22Rv1 (cell line): ENCODE data around the gene CYP27A1.

ENCODE experiments used
- ZFX ChIP-seq: fragments of 450-650 bp; IDR thresholded peaks from 2 replicates; pipeline ENCODE4 v1.6.1; 2017; ENCODE audit warnings: antibody characterized with exemption, borderline replicate concordance
- TF ChIP-seq, protein P1 (sequence below): fragments of 450-650 bp; IDR thresholded peaks from 2 replicates; pipeline ENCODE4 v1.5.1; 2017; ENCODE audit warnings: mild to moderate bottlenecking

DNA sequence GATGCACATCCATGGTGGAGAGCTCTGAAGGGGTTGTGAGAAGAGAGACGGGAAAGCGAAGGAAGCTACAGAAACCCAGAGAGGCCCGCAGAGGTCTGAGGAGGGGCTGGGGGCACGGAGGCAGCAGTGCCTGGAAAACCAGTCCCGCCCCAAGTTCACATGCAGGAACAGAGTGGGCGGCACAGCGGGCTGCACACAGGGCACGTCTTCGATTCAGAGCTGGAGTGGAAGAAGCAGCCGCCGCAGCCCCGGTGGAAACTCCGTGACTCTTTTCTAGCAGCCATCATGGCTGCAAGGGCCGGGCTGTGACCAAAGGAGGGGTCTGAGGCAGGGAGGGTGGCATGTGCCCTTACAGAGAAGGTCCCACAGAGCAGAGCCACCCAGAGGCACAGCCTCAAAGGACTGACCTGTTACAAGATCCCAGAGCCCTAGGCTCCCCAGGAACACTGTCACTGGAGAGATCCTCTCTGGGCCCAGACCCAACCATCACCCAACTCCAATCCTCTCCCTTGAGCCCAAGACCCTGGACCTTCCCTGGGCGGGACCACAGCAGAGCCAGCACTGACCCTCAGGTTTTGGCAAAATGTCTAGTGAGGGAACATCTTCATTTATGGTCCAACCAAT is 38.9 kb downstream of the CYP27A1 start:
- TF ChIP-seq, protein P1, sequence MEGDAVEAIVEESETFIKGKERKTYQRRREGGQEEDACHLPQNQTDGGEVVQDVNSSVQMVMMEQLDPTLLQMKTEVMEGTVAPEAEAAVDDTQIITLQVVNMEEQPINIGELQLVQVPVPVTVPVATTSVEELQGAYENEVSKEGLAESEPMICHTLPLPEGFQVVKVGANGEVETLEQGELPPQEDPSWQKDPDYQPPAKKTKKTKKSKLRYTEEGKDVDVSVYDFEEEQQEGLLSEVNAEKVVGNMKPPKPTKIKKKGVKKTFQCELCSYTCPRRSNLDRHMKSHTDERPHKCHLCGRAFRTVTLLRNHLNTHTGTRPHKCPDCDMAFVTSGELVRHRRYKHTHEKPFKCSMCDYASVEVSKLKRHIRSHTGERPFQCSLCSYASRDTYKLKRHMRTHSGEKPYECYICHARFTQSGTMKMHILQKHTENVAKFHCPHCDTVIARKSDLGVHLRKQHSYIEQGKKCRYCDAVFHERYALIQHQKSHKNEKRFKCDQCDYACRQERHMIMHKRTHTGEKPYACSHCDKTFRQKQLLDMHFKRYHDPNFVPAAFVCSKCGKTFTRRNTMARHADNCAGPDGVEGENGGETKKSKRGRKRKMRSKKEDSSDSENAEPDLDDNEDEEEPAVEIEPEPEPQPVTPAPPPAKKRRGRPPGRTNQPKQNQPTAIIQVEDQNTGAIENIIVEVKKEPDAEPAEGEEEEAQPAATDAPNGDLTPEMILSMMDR, result no peak
- TF ChIP-seq ZFX, result no peak
